Stimulated activated CD4-positive, alpha-beta T cell treated with anti-CD3 and anti-CD28 coated beads, Interleukin-4, amount 100 ng/mL, for 1 hour (primary cell): ENCODE measurements around the gene CAMP.
"Not testable (repeated sequence)": the region's sequence is repeated elsewhere in the genome, so short reads cannot be mapped to it uniquely, and the experiment has no call there.

Source experiments
- DNase-seq: peaks from one replicate; pipeline ENCODE4 v3.0.0-alpha.2; 2020

Gene CAMP, protein sequence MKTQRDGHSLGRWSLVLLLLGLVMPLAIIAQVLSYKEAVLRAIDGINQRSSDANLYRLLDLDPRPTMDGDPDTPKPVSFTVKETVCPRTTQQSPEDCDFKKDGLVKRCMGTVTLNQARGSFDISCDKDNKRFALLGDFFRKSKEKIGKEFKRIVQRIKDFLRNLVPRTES

DNA sequence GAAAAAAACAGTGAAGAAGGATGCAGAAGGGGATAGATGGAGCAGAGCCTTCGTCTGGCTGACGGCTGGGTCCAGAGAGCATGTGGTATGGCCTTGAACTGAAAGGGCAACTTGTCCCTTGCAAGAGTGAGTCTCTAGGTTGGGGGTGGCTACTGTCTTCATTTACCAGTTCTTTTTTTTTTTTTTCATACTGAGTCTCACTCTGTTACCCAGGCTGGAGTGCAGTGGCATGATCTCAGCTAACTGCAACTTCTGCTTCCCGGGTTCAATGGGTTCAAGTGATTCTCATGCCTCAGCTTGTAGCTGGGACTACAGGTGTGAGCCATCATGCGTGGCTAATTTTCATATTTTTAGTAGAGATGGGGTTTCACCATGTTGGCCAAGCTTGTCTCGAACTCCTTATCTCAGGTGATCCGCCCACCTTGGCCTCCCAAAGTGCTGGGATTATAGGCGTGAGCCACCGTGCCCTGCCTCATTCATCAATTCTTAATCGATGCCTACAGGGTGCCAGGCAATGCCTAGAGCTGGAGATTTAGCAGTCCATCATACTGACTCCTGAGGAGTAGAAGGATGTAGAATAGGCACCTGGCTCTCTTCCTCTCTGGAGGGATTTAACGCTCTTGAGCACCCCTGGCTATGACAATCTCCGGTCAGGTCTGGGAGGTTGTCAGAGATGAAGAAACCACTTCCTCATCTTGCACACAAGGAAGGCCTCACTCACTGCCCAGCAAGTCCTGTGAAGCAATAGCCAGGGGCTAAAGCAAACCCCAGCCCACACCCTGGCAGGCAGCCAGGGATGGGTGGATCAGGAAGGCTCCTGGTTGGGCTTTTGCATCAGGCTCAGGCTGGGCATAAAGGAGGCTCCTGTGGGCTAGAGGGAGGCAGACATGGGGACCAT lies at the start of gene CAMP:
CAMP (plus strand) TSS at position 880 of the 898 bp plus-strand sequence; CDS start at position 897, 17 bp downstream.
- no peak for DNase-seq

DNA sequence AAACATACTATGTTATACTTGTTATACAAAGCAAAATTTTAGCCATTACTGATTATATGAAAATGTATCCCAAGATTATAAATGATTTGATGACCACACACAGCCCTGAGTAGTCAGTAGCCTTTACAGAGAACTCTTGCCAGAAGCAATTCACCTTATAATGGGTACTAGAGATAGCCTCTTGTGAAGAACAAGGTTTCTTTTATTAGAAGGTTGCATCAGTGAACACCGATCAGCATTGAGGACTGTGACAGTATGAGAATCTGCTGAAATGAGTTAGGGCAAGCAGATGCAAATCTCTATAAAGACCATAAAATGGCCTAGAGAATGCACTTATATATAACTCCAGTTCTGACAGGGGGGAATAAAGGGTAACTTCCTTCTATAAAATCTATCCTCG lies 45.2 kb upstream of the CAMP start:
- no peak for DNase-seq

DNA sequence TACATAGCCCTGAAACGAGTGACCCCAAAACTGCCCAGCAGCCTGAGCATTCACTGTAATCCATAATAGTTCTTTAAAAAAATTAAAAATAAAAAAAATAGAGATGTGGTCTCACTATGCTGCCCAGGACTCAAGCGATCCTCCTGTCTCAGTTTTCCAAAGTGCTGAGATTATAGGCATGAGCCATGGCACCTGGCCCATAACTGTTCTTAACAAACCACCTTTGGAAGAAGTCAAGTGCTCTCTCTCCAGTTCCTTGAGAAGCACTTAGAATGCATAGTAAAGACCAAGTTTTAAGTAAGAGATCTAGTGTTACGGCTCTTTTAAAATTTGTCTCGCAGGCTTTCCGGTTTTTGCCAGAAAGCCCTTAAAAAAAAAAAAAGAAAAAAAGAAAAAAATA lies 43.3 kb upstream of the CAMP start:
- no peak for DNase-seq

DNA sequence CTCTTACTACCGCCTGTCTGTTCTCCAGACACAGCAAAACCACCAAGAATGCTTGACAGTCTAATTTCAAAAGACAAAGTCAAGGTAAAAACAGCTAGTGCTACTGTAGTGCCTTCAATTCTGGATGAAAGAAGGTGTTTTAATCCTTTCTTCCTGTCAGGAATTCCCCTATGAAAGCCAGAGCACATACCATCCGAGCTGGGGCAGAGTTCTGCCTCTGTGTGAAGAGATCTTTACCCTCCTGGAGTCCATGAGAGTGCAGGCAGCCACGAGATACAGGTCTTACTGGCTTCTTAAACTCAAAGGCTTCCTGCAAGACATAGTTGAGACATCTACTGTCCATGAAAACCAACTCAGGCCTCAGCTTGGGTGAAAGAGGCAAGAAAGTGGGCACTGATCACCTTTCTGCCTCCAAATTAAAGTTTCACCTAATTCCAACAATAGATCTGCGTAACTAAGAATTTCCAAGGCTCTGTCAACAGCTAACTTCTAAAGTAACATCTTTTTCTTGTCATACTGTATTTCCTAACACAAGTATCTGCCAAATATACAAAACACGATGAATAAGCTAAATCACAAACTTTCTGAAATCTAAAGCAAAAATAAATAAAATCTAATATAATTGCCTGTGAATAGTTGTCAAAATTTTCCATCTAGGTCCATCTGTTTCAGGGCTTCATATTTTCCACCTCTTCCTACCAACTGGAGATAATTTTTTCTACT lies 42.6 kb upstream of the CAMP start:
- no peak for DNase-seq

DNA sequence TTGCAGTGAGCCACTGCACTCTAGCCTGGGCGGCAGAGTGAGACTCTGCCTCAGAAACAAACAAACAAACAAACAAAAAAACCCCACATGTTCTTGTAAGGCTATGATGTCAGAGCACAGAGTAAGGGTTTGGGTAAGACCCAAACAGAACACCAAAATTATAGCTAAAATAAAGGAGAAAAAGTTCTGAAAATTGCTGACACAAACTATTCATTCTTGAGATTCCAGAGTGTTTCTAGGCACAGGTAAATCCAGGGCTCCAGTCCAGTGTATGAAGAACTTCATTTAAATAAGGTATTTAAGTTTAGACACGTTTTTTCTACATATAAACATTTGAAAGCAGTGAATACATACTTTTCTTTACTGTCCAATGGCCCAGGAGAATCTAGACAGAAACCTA lies 39.0 kb upstream of the CAMP start:
- no peak for DNase-seq

DNA sequence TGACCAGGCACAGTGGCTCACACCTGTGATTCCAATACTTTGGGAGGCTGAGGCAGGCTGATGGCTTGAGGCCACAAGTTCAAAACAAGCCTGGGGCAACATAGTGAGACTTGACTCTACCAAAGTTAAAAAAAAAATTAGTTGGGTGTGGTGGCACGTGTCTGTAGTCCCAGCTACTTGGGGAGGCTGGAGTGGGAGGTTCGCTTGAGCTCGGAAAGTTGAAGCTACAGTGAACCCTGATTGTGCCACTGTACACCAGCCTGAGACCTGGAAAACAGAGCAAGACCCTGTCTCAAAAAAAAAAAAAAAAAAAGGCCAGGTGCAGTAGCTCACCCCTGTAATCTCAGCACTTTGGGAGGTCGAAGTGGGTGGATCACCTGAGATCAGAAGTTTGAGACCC lies 38.2 kb upstream of the CAMP start:
- no peak for DNase-seq

DNA sequence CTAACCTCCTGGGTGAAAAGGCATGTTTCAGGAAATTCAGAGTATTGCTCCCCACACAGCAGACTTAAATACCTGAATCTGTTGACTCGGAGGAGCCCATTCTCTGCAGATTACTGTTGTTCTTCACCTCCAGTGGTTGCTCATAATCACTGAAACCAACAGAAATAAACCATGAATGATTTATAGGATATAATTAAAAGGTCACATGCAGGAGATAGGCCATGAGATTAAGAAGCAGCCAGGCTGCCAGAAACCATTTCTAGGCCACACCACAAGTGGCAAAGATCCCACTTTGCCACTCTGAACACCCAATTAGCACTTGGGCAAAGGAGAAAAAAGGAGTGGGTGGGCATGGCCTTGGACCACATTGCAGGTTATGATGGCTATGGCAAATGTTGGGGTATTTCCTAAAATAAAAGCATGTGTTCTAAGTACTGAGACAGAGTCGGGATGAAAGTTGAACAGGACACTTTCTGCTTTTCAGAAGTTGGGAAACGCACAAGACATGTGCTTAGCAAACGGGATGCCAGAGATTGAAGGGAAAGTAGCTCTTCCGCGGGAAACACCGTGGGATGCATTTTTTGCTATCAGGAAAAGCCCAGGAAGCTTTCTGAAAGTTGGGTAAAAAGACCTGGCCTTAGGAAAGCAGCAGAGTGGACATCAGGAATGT lies 36.5 kb upstream of the CAMP start:
- no peak for DNase-seq

DNA sequence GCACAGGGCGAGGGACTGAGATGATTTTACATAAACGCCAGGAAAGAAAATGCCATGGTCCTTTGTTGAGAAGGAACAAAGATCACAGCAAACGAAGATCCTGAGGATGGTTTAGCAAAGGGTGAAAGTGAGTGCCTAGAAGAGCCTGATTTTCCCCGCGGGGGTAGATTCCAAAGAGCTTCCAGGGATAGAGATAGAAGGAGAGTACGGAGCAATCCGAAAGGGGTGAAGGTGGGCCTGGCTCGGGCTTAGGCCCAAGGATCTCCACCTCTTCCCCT lies 36.1 kb upstream of the CAMP start:
- no peak for DNase-seq

DNA sequence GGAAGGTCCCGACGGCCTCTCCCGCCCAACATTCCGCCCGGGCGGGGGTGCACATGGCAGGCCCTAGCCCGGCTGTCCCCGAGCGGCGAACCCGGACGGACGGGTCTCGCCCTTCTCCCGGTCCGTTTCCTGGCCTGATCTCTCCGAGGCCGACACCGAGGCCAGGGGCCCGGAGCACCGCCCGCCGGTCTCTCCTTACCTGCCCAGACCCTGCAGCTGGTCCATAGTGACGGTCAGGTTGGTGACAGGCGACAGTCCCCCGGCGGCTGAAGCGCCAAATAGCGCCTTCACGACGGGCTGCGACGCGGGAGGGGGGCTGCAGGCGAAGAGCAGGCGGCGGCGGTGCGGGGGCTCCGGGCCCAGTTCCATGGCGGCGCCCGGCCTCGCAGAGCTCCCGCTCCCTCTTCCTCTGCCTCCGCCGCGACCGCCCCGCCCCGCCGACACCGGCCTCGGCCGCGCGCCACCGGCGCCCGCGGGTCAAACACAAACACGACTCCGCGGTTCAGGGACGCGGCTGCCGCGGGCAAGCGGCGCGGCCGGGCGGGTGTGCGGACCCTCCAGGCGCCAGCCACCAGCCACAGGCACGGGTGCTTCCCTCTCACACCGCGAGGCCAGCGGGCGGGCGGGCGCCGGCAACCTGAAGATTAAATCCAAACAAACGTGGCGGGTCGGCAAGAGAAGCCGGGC lies 35.6 kb upstream of the CAMP start:
- DNase-seq, result peak; percentile 30

DNA sequence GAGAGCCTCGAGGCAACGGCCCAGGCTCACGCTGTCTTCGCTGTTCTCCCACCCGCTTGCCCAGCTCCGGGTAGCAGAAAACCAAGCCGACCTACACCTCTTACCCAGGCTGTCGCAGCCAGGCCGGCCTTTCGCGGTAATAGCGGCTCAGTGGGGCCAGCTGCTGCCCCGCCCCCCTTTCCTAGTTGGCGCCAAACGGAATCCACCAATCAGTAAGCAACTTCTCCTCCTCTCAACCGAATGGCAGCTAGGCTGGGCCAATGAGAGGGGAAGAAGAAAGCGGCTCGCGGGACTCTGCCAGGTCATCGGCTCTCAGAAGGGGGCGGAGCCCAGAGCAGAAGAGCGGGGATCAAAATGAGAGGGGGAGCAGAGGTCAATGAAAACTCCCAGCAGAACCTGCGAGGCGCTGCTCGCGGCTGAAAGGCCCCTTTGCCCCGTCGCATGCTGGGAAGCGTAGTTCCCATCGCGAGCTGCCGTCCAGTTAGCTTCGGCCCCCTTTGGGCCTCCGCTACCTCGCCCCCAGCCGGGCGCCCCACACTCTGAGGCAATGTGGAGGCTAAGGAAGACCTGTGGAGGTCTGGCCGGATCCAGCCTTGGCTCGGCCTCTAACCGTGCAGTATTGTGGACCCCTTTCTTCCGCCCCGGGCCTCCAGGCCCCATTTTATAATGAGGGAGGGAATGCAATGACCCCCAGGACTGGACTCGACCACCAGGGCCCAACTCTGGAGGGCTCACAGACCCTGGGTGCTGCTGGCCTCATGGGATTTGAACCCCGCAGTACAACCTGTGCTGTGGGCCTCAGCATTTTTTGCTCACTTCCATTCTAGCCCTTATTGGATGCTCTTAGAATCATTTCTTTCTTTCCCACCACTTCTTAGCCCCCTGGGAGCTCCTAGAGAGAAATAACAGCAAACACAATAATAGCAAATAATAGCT lies 34.8 kb upstream of the CAMP start, which contains the start of gene CDC25A:
CDC25A (minus strand) TSS at position 152 of the 936 bp plus-strand sequence. CDS start 470 bp downstream, outside the sequence.
- peak; percentile 86 for DNase-seq

DNA sequence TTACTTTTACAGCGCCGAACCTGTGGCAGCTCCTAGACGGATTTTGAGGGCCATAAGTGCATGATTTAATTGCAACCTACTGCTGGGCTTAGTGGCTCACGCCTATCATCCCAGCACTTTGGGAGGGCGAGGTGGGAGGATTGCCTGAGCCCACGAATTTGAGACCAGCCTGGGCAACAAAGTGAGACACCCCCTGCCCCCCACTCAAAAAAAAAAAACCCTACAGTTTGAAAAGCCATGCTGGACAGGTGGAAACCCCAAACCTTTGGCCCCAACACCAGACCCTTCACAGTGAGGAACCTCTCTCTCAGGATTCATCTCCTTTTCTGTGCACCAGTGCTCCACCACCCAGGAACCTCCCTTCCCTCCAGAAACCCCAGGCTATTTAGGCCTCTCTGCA lies 34.0 kb upstream of the CAMP start:
- no peak for DNase-seq

DNA sequence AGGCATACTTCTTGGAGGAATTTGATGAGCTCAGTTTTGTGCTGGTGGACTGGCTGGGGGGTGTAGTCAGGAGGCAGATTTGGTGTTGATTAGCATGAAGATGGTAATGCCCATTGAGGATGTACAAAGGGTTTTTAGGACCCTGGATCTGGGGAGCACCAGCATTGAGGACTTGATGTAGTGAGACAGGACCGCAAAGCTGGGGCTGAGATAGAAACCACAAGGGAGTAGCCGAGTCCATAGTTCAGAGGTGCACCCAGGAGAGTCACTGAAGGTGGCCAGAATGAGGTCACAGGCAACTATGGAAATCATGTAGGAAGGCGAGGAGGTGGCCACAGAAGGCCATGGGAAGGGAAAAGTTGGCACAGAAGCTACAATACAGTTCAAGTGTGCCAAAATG lies 32.4 kb upstream of the CAMP start:
- no peak for DNase-seq

DNA sequence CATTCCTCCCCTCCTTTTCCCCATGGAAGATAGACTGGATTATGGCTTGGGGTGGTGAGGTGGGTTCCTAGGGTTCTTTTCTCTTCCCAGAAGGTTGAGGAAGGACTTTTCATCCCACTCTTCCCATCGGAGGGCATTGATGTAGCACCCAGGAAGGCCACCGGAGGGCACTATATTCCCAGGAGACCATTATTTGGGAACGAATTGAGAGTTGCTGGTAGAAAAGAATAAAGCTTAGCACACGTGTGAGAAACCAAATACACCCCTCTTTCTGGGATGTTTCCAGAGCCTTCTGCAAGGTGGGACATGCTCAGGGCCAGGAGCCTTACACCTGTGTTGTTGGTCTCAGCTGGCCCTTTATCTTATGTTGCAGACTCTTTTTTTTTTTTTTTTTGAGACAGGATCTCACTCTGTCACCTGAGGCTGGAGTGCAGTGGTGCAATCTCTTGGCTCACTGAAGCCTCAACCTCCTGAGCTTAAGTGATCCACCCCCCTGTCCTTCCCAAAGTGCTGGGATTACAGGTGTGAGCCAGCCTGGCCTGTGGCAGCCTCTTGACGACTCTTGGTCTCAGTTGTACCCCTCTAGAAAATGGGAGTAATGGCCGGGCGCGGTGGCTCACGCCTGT lies 28.7 kb upstream of the CAMP start:
- DNase-seq, result no peak

DNA sequence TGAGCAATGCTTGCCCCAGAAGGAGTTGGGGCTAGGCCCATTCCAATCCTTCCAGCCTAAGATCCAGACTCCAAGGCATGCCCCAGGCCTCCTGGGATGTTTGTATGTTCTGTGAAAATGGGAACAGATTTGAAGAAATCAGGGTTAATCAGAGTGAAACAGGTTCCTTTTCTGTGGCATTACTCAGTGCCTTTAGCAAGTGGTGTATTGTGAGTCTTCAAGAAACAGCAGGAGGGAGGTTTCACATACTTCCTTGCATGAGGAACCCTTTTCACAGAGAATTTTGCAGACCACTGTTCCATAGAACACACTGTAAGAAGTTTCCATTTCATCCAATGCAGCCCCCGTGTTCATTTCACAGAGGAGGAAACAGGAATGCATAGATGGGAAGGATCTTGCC lies 26.7 kb upstream of the CAMP start:
- DNase-seq, result no peak

DNA sequence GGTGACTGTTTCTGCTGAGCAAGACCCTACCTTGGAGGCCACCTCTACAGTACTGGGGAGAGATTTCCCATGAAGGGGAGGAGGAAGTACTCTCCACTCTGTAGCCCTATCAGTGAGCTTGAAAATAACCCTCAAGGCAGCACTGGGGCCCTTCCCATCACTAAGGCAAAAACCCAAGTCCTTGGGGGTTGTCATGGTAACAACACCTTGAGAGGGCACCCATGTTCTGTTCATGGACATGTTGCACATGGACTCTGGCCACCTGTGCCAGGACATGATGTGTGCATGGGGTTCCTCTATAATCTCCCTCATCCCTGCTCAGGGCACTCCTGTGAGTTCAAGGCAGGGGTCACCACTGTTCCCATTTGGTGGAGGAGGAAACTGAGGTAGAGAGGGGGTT lies 24.2 kb upstream of the CAMP start:
- DNase-seq, result no peak

DNA sequence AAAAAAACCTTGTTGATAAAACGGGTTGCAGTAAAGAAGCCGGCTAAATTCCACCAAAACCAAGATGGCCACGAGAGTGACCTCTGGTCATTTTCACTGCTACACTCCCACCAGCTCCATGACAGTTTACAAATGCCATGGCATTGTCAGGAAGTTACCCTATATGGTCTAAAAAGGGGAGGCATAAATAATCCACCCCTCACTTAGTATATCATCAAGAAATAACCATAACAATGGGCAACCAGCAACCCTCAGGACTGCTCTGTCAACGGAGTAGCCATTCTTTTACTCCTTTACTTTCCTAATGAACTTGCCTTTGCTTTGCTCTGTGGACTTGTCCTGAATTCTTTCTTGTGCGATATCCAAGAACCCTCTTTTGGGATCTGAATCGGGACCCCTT lies 20.7 kb upstream of the CAMP start:
- no peak for DNase-seq

DNA sequence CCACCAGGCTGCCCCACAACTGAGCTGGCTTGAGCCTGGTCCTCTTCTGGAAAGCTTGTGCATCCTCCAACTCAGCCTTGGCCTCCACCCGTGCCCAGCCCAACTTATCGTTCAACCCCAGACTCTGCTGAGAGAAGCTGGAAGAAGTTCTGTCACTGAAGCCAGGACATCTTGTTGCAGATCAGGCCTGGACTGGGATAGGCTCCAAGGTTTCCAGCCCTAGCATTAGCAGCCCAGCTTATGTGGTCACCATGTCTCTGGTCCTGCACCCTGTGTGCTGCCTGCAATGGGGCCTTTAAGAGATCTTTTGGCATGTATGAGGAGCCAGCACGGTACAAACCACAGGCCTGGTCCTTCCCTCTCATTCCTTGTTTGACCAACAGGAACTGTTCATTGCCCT lies 15.2 kb upstream of the CAMP start:
- no peak for DNase-seq

DNA sequence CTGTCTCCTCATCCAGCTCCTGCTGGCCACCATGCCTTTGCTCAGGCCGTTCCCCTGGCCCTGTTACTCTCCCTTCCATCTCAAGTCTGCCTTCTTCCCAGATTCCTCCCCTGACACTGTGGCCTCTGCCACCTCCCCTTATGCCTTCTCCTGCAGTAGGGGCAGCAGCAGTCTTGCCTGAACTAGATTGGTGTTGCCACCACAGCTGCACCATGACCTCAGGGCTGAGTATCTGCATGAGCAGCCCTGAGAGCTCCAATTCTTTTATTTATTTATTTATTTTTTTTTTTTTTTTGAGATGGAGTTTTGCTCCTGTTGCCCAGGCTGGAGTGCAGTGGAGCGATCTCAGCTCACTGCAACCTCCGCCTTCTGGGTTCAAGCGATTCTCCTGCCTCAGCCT lies 13.8 kb upstream of the CAMP start:
- no peak for DNase-seq

DNA sequence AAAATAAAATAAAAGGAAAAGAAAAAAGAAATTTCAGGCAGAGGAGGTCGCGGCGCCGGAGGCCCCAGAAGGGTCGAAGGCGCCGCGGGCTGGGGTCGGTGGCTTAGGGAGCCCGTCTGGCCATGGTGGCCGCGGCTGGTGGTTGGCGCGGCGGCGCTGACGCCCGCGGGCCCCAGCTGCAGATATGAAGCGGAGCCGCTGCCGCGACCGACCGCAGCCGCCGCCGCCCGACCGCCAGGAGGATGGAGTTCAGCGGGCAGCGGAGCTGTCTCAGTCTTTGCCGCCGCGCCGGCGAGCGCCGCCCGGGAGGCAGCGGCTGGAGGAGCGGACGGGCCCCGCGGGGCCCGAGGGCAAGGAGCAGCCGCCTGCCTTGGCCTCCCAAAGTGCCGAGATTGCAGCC lies 12.8 kb upstream of the CAMP start:
- not testable (repeated sequence) for DNase-seq

DNA sequence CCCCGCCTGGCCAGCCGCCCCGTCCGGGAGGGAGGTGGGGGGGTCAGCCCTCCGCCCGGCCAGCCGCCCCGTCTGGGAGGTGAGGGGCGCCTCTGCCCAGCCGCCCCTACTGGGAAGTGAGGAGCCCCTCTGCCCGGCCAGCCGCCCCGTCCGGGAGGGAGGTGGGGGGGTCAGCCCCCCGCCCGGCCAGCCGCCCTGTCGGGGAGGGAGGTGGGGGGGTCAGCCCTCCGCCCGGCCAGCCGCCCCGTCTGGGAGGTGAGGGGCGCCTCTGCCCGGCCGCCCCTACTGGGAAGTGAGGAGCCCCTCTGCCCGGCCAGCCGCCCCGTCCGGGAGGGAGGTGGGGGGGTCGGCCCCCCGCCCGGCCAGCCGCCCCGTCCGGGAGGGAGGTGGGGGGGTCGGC lies 11.5 kb upstream of the CAMP start:
- not testable (repeated sequence) for DNase-seq

DNA sequence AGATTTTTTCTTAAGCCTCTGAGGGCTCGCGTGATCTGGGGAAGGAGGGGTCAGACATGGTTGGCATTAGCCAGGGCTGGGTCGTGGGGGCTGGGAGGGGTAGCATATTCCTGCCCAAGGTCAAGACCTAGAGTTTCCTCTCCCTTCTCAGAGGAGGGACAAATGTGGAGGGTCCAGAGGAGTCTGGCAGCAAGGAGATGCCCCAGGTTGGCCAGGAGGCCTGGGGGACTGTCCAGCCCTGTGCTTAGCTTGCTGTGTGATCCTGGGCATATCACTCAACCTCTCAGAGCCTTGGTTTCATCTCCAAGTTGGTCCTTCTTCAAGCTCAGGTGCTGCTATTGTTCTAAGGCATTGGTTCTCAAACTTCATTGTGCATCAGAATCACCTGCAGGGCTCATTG lies 9.1 kb upstream of the CAMP start:
- no peak for DNase-seq
